GM06990 (cell line): ENCODE results near the gene STRIP1.

ENCODE experiments used
- DNase-seq: peaks from one replicate; pipeline ENCODE4 v3.0.0-alpha.2; 2011; ENCODE audit not compliant: insufficient read length; ENCODE audit errors: extremely low read depth
- H3K27me3 ChIP-seq: replicated peaks from 2 replicates; pipeline ENCODE4 v1.6.0; 2011; ENCODE audit warnings: low read length; ENCODE audit not compliant: control insufficient read depth, insufficient read depth
- H3K36me3 ChIP-seq: 2 replicates; pipeline ENCODE4 v1.5.1; 2011; ENCODE audit warnings: low read length; ENCODE audit not compliant: control insufficient read depth, insufficient read depth
- H3K4me3 ChIP-seq: replicated peaks from 2 replicates; pipeline ENCODE4 v1.5.1; 2011; ENCODE audit warnings: low read depth, mild to moderate bottlenecking, control low read depth, low read length
- CTCF ChIP-seq: IDR thresholded peaks from 2 replicates; pipeline ENCODE4 v1.5.1; 2011; ENCODE audit warnings: low read length, control low read depth, mild to moderate bottlenecking, inconsistent platforms; ENCODE audit not compliant: insufficient read depth, poor library complexity, severe bottlenecking

The STRIP1 gene

GRCh38 chr1:110083866-110084226 is 49.4 kb downstream of the STRIP1 start:
- H3K36me3 ChIP-seq, result no peaks in the 10 kb centered on the region
- no peaks in the 10 kb centered on the region; the same call in 1 of the 2 replicates for H3K27me3 ChIP-seq
- TF ChIP-seq CTCF, result no peak
- peak overlapping the region; percentile 65 for H3K4me3 ChIP-seq
- DNase-seq, result no peak

- peak; percentile 38 for DNase-seq
- Histone ChIP-seq H3K36me3 (no peaks in the 10 kb centered on the region), H3K27me3 (no peaks in the 10 kb centered on the region; the same call in 1 of the 2 replicates), H3K4me3 (peak overlapping the region; percentile 65)
- TF ChIP-seq CTCF, result no peak
Observed at GRCh38 chr1:110084227-110085078, 50.0 kb downstream of the STRIP1 start.

GRCh38 chr1:110085671-110086070 is 51.2 kb downstream of the STRIP1 start:
- TF ChIP-seq CTCF, result no peak
- H3K27me3 ChIP-seq, result no peaks in the 10 kb centered on the region; the same call in 1 of the 2 replicates
- DNase-seq, result no peak
- no peak overlapping the region for H3K4me3 ChIP-seq
- H3K36me3 ChIP-seq, result no peaks in the 10 kb centered on the region

GRCh38 chr1:110086961-110087360 is 52.5 kb downstream of the STRIP1 start:
- TF ChIP-seq CTCF, result no peak
- Histone ChIP-seq H3K27me3 (no peaks in the 10 kb centered on the region; the same call in 1 of the 2 replicates), H3K36me3 (no peaks in the 10 kb centered on the region), H3K4me3 (no peak overlapping the region)
- DNase-seq, result no peak

GRCh38 chr1:110087812-110088738 is 53.7 kb downstream of the STRIP1 start:
- H3K36me3 ChIP-seq, result no peaks in the 10 kb centered on the region
- no peaks in the 10 kb centered on the region; the same call in 1 of the 2 replicates for H3K27me3 ChIP-seq
- H3K4me3 ChIP-seq, result no peak overlapping the region
- TF ChIP-seq CTCF, result peak; percentile 75
- DNase-seq, result no peak
